Right lobe of liver (tissue), 4 donors: ENCODE measurements around the gene SRSF9.

ENCODE experiments used
- CTCF ChIP-seq, 4 donors: fragments of 200-600 bp in 3 of 4; fragments of 450-650 bp in 1 of 4; IDR thresholded peaks; one replicate each; pipeline versions ENCODE4 v1.5.1 to v1.8.0; 2016 to 2022; ENCODE audit warnings: antibody characterized with exemption in 4 of 4, mild to moderate bottlenecking in 2 of 4
- POLR2A ChIP-seq: fragments of 450-650 bp; IDR thresholded peaks from one replicate; pipeline ENCODE4 v1.6.1; 2017; ENCODE audit warnings: antibody characterized with exemption, mild to moderate bottlenecking
- donor health status: DM: no; HTN: no; CAD: no.
- donor health status: DM: no; HTN: no; CAD: no.
- donor health status: DM: no; HTN: yes; CAD: no.

- no peak for TF ChIP-seq CTCF (IDR thresholded peaks at IDR 0.05)
- TF ChIP-seq POLR2A: no peak
These were observed 11.6 kb upstream of the SRSF9 start for GRCh38 chr12:120481022-120481767.
